CD4-positive, alpha-beta T cell treated with Interferon alpha-2 for 1 hour (primary cell): ENCODE results near the gene SGK1.
"Not testable (repeated sequence)": the region's sequence is repeated elsewhere in the genome, so short reads cannot be mapped to it uniquely, and the experiment has no call there.

Experiments used
- DNase-seq, 2 donors: peaks; one replicate each; pipeline ENCODE4 v3.0.0-alpha.2; 2020 to 2022

The SGK1 gene

GRCh38 chr6:134216301-134217010 is 101.5 kb downstream of the SGK1 start:
- no peak for DNase-seq

- DNase-seq = not testable (repeated sequence)
These were observed 104.5 kb downstream of the SGK1 start for GRCh38 chr6:134213410-134213809.

GRCh38 chr6:134211297-134211696 is 106.6 kb downstream of the SGK1 start:
- DNase-seq = no peak

GRCh38 chr6:134207421-134207820 is 110.5 kb downstream of the SGK1 start:
- no peak for DNase-seq

- no peak for DNase-seq
These were observed 112.5 kb downstream of the SGK1 start for GRCh38 chr6:134205366-134205765.

- not testable (repeated sequence) for DNase-seq
These were observed 113.2 kb downstream of the SGK1 start for GRCh38 chr6:134204759-134205158.

- no peak for DNase-seq
These were observed 113.9 kb downstream of the SGK1 start for GRCh38 chr6:134204031-134204430.

GRCh38 chr6:134201716-134202115 is 116.2 kb downstream of the SGK1 start:
- DNase-seq = no peak

- DNase-seq = no peak
These were observed 117.9 kb downstream of the SGK1 start for GRCh38 chr6:134199848-134200606.

GRCh38 chr6:134198093-134198492 is 119.8 kb downstream of the SGK1 start:
- DNase-seq = no peak

- not testable (repeated sequence) for DNase-seq
These were observed 120.2 kb downstream of the SGK1 start for GRCh38 chr6:134197685-134198084.

GRCh38 chr6:134196568-134197193 is 121.2 kb downstream of the SGK1 start:
- no peak for DNase-seq

- no peak for DNase-seq
These were observed 121.9 kb downstream of the SGK1 start for GRCh38 chr6:134195985-134196384.

GRCh38 chr6:134195164-134195906 is 122.6 kb downstream of the SGK1 start:
- no peak for DNase-seq

- no peak for DNase-seq
These were observed 124.1 kb downstream of the SGK1 start for GRCh38 chr6:134193536-134194498.

- not testable (repeated sequence) for DNase-seq
These were observed 125.3 kb downstream of the SGK1 start for GRCh38 chr6:134192609-134193008.

GRCh38 chr6:134190883-134191282 is 127.0 kb downstream of the SGK1 start:
- no peak for DNase-seq

- no peak for DNase-seq
These were observed 130.2 kb downstream of the SGK1 start for GRCh38 chr6:134187751-134188150.

- DNase-seq = no peak
These were observed 130.8 kb downstream of the SGK1 start for GRCh38 chr6:134187154-134187553.

- no peak for DNase-seq
These were observed 131.6 kb downstream of the SGK1 start for GRCh38 chr6:134186355-134186754.

GRCh38 chr6:134185277-134185676 is 132.6 kb downstream of the SGK1 start:
- DNase-seq = no peak

- DNase-seq = no peak
These were observed 134.1 kb downstream of the SGK1 start for GRCh38 chr6:134183844-134184243.
